Uterus (tissue), 2 donors: ENCODE data around the gene OSBPL9.
A peak's percentile ranks its signal among the peaks of the same experiment; 100 is the strongest.

Experiments used
- CTCF ChIP-seq, 4 experiments: fragments of 200-600 bp in 2 of 4; fragments of 450-650 bp in 2 of 4; sonication (generic) in 2 of 4; IDR thresholded peaks; one replicate each; pipeline ENCODE4 v1.5.1; 2016 to 2019; ENCODE audit warnings: antibody characterized with exemption in 4 of 4, mild to moderate bottlenecking in 2 of 4, moderate library complexity in 1 of 4
- POLR2A ChIP-seq, 2 donors: fragments of 450-650 bp; IDR thresholded peaks; one replicate each; pipeline ENCODE4 v1.6.1; 2016; ENCODE audit warnings: antibody characterized with exemption in 2 of 2, mild to moderate bottlenecking in 1 of 2, moderate library complexity in 1 of 2

GRCh38 chr1:51627672-51628071 is 10.8 kb downstream of the OSBPL9 start:
- peak; percentile 35 to 59 (median 52) for TF ChIP-seq CTCF (IDR thresholded peaks at IDR 0.05)
- no peak for TF ChIP-seq POLR2A (IDR thresholded peaks at IDR 0.05)
